Suprapubic skin (tissue), 4 donors: ENCODE data around the gene ERP27.

Experiments used
- CTCF ChIP-seq, 2 donors: fragments of 200-600 bp in 1 of 2; fragments of 450-650 bp in 1 of 2; sonication (generic) in 1 of 2; IDR thresholded peaks; one replicate each; pipeline ENCODE4 v1.5.1; 2016 to 2019; ENCODE audit warnings: antibody characterized with exemption in 2 of 2, mild to moderate bottlenecking in 1 of 2, moderate library complexity in 1 of 2
- EP300 ChIP-seq: sonication (generic); formaldehyde crosslinking; IDR thresholded peaks from one replicate; pipeline ENCODE4 v1.6.1; 2017; ENCODE audit warnings: antibody characterized with exemption
- POLR2A ChIP-seq, 2 donors: fragments of 450-650 bp; IDR thresholded peaks; one replicate each; pipeline ENCODE4 v1.6.1; 2017; ENCODE audit warnings: antibody characterized with exemption in 2 of 2, mild to moderate bottlenecking in 2 of 2, moderate library complexity in 2 of 2
- POLR2AphosphoS5 ChIP-seq, 3 donors: sonication (generic); formaldehyde crosslinking; IDR thresholded peaks; one replicate each; pipeline ENCODE4 v1.6.1; 2017; ENCODE audit warnings: antibody characterized with exemption in 3 of 3

- no peak for TF ChIP-seq EP300
- no peak for TF ChIP-seq CTCF (IDR thresholded peaks at IDR 0.05)
- no peak for TF ChIP-seq POLR2A (IDR thresholded peaks at IDR 0.05)
- TF ChIP-seq POLR2AphosphoS5 (IDR thresholded peaks at IDR 0.05), result no peak
Measured at GRCh38 chr12:14982991-14983390, 44.7 kb upstream of the ERP27 start.
